Measurements from ENCODE around the gene TRIM65. TPM values are rescaled to one million over a fixed set of nuclear protein-coding genes. Genes with fewer than 3 reads are reported as not detected.

The TRIM65 gene
- total RNA-seq, 1 donor from 2014 or later = 32.6 TPM

DNA sequence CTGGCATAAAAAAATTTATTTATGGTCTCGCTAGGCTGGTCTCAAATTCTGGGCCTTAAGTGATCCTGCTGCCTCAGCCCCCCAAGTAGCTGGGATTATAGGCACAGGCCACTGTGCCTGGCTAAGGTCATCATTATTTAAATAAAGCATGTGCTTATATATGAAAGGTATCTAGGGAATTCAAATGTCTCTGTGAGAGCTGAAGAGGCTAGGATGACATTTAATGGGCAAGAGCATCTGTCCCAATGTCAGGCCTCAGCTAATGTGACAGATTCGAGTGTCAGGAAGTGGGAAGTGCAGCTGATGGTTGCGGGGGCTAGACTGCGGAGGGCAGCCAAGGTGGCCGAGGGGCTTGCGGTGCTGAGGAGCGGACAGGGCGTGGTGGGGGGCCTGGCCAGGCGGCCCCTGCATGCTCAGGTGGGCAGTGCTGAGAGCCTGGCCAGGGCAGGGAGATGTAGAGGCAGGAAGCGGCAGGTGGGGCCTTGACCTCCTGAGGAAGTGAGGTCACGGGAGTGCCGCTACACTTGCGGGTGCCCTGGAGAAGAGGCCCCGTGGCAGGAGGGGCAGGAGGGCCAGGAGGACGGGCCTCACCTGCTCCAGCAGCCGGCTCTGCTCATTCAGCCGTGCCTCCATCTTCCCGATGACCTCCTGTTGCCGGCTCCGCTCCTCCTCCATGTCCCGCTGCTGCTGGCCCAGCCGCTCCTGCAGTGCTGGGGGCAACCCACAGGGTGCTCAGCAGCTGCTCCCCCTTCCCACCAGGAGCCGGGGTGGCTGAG is 20.6 kb upstream of the TRIM65 start:
- no peak for DNase-seq (ENCODE audit: low read depth, low spot score)

DNA sequence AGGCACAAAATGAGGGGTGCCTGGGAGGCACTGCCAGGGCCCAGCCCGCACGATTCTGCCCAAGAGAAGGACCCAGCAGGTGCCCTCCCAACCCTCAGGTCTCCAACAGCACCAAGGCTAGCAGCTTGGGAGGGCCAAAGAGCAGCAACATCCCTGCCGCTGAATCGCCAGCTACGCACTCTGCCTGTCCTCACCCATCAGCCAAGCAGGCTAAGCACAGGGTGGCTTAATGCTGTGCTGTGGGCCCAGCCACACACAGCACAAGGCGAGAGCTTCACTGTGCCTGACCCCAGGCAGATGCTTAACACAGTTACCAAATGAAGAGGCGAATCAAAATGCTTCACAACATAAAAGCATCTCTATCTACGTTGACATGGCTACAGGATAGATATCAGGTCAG is 18.5 kb upstream of the TRIM65 start:
- DNase-seq (ENCODE audit: low read depth, low spot score) = no peak

DNA sequence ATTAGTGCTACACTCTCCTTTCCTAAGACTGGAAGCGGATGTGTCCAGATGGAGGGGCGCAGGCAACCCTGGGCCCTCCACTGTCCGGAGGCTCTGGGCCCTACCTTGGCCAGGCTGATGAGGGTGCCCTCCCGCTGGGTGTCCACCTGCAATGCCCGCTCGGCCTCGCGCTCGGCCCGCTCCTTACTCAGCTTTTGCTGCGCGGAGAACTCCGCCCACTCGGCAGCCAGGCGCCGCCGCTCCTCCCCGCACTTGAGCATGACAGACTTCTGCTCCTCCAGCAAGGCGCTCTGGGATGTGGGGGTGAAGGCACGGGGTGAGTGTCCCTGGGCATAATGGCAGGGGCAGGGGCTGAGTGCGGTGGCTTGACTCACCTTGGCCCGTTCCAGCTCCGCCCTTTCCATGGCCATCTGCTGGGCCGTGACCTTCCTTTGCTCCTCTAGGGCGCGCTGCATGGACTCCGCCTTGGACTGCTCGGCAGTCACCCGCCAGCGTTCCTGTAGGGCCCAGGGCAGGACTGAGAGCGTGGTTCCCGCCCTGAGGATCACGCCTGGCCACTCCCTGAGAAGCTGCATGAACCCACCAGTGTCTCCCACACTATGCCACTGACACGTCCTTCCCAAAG is 18.0 kb upstream of the TRIM65 start:
- no peak for DNase-seq (ENCODE audit: low read depth, low spot score)

DNA sequence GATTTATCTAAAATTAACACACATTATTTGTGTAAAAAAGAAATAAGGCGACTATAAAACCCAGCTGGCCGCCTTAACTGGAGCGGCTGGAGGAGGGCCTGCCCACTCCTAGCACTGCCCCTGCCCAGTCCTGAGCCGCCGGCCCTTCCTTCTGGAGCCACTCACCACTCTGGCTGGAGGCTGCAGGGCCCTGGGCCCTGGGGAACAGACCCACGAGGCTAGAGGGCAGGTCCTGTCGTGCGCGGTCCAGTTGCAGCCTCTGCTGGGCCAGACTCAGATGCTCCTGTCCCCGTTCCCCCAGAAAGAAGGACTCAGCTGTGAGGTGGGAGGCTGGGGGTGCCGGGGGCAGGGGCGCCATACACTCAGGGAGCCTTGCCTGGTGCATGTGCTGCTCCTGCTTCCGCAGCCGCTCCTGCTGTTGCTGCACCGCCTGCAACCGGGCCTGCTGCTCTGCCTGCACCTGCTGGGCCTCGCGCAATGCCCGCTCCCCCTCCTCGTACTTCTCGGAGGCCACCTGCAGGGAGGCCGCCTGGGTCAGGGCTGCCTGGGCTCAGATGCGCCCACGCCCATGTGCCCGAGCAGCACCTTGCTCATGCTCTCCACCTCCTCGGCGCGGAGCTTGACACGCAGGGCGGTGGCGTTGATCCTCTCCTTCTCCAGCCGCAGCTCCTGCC is 16.9 kb upstream of the TRIM65 start:
- no peak for DNase-seq (ENCODE audit: low read depth, low spot score)

DNA sequence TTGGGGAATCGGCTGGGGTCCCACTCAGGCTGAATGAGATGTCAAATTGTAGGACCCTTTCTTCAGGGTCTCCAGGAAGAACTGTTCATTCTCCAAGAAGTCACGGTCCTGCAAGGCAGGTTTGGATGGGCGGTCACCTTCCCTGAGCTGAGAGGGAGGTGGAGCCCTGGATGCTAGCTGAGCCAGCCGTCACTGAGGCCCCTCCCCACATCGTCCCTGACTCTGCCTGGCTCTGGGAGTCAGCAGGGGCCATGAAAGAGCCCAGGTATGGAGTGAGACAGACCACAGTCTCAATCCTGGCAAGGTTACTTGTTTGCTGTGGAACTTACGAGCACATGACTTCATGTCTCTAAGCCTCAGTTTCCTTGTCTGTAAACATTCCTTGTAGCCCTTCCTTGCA is 13.9 kb upstream of the TRIM65 start:
- no peak for DNase-seq (ENCODE audit: low read depth, low spot score)

DNA sequence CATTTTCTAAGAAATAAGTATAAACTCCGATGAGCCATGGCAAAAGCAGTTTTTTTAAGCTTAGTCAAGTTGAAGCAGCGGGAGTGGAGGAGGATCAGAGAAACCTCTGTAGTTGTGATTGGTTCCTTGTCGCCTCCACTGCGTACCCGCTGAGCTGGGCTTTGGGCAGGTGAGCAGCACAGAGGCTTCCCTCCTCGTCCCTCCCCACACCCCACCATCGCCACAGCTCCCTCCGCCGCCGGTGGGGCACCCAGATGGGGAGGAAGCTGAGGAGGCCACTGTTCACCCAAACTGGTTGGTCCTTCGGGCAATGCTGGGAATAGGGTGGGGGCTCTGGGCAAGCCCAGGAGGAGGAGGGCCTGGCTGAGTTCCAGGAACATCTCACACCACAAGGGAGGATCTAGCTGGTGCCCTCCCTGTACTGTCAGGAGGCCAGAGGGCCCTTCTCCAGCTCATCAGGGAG is 13.1 kb upstream of the TRIM65 start:
- DNase-seq (ENCODE audit: low read depth, low spot score) = no peak

DNA sequence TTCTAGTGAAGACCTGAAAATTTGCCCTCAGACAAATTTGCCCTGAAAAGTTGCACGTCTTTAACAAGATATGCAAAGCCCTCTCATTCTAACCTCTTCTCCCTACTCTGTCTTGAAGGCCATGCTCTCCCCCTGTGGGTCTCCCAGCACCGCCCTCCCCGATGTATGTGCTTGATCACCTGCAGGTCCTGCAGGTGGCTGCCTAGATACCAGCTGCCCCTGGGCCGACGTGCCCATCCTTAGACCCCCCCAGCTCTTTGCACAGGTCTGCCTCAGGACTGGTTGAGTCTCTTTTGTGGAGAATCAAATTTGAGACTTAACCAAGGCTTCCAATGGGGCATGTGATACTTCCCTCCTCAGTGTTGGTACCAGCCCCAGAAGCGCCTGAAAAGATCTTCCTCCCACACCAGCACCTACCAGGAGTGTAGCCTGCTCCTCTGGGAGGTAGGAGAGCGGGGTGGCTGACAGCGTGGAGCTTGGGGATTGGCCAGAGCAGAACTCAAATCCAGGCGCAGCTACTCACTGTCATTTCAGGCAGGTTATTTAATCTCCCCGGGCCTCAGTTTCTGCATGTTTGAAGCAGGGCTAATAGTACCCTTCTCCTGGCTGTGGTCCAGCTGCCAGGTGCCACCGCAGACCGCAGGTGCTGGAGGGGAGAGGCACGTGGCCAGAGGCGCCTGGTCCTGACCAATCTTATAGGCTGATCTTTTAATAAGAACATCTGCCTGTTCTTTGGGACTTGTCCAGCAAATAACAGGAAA is 12.5 kb upstream of the TRIM65 start:
- DNase-seq (ENCODE audit: low read depth, low spot score) = no peak

DNA sequence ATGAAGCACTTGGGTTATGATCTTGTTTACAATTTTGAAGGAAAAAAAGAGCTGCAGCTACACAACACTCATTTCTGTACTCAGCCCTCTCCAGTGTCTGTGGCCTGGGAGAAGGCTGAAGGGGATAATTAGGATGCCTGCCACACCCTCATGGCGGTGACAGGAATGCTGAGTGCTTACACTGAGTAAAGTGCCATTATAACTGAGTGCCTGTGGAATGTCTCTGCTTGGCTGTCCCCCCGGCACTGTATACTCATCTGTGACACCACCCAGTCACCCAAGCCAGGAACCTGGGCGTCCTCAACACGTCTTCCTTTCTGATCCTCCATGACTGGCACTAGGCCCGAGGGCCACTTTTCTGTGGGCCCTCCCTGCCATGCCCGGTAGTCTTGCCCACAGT is 11.4 kb upstream of the TRIM65 start:
- DNase-seq (ENCODE audit: low read depth, low spot score) = no peak

DNA sequence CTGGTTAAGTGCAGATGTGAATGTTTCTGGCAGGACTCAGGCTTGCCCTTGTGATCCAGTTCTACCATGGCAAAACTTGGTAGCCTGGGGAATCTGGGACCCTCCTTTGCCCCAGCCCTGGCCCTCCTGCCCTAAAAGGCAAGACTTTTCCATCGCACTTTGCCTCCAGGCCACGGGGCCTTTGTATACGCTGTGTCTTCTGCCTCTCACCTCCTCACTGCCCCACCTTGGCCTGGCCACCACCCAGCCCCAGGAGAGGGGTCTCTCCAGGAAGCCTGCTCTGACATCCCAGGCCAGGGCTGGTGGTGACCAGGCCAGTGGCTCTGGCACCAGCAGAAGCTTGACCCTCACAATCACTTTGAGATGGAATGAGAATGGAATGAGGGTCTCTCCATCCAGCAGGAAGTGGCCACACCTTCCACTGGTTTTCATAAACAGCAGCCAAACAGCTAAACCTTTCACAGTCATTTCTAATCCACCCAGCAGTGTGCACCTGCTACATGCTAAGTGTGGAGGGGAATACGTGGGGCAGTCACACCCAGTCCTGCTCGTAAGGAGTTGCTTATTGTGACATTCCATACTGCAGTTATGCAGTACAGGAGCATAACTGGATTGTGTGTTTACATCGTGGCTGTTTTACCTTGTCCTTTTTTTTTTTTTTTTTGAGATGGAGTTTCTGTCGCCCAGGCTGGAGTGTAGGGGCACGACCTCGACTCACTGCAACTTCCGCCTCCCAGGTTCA is 9.6 kb upstream of the TRIM65 start:
- DNase-seq (ENCODE audit: low read depth, low spot score) = no peak

DNA sequence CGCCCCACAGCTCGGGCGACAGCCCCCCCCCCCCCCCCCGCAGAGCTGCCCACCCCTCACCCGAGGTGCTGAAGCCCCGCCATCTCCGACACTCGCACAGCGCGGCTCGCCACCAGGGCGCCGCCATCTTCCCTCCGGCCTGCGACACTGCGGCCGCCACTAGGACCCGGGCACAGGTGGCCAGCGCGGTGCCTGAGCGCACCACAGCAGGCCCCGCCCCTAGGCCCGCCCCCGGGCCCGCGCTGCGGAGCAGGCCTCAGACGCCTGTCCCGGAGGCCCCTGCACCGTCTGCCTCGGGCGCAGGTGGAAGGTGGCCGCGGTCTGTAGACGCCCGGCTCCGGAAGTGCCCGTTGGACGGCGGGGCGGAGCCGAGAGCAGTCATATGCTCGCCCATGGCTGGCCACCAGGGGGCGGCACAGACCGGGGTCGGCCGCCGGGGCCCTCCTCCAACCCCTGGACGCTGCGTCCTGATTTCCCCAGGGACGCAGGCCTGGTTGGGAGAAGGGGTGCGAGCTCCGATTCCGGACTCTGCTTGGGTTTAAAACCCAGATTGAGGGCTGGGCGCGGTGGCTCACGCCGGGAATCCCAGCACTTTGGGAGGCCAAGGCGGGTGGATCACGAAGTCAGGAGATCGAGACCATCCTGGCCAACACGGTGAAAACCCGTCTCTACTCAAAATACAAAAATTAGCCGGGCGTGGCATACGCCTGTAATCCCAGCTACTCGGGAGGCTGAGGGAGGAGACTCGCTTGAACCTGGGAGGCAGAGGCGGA is 8.2 kb upstream of the TRIM65 start, which contains the start of gene MRPL38:
Gene MRPL38 (minus strand): TSS at position 136 of the 773 bp plus-strand sequence. CDS start 9 bp downstream, at position 127.
- DNase-seq (ENCODE audit: low read depth, low spot score) = peak; percentile 76

DNA sequence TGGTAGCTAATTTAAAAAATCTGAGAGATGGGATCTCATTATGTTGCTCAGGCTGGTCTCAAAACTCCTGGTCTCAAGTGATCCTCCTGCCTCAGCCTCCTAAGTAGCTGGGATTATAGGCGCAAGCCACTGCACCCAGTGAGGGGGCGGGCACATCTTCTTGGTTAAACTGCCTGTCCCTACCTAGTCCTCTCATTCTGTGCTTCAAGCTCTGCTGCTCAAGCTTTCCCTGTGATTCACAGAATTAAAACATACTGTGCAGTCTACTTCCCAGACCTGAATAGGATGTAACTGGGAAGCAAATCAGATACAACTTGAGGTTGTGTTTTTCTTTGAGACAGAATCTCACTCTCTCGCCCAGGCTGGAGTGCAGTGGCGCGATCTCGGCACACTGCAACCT is 5.7 kb upstream of the TRIM65 start:
- DNase-seq (ENCODE audit: low read depth, low spot score) = no peak

DNA sequence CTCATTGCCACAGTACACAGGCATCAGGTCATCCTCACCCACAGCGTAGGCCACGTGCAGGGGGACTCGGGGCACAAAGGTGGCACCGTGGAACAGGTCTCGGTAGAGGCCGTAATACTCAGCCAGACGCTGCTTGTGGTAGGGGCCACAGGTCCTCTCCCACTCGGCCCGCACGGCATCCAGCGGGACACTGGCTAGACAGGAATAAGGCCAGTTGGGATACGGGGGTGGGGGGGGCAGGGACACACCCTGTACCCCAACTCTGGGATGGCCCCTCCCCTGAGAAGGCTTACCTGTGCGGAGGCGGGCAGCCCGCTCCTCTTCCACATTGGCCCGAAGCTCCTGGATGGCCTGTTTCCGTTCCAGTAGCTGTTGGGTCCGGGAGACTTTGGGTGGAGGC is 5.0 kb upstream of the TRIM65 start:
- DNase-seq (ENCODE audit: low read depth, low spot score) = no peak

DNA sequence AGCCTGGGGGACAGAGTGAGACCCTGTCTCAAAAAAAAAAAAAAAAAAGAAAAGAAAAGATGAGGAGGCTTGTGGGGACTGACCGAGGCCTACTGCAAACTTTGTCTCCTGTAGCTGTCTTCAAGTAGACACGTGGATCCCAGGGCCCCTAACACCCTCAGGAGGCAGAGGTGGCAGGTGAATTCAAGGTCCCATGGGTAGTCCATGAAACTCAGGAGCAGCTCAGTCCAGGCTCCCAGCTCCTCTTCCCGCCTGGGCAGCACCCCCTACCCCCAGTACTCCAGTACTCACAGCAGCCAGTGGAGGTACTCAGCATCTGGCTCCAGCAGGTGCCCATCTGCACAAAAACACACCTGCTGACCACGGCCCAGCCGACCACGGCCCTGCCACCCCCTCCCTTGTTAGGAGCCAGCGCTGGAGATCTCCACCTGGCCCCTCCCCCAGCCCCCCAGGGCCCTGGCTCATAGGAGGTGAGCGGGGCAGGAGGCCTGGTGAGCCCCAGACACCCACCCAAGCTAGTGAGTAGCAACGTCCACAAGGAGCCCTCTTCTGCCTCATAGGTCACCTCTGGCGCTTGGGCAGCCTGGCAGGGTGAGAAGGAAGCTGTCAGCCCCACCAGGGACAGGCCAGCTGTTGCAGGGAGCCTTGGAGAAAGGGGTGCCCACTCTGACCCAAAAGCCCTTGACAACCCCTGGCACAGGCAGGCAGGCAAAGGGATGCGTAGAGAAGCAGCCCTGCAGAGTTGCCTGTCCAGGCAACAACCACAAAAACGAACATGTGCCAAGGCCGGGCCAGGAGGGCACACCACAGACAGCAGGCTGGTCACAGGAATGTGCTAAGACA is 4.2 kb upstream of the TRIM65 start:
- DNase-seq (ENCODE audit: low read depth, low spot score) = no peak

DNA sequence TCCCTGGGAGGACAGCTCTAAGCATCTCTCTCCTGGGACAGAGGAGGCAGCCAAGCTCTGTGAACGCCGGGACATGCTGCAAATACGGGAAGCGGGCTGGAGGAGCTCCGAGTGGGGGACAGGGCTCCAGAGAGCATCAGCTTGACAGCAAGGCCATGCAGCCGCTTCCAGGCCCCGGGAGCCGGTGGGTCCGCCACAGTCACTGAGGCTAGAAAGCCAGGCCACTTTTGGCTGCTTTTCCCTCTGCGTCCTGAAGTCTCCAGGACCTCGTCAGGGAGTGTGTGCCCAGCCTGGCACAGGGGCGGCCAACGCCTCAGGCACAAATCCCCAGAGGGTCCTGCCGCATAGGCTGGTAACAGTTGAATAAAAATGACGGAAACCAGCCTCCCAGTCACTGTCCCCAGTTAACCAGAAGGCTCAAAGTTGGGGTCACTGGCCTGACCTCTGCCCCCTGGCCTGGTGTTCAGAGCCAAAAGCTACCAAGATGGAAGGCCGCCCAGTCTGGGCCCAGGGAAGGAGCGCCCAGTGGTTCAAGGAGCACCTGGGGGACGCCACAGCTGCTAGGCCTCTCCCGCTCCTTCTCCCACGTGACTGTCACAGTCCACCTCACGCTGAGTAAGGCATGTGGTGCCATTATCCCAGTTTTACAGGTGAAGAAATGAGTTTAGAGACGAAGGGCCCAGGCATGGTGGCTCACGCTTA is 3.2 kb upstream of the TRIM65 start:
- no peak for DNase-seq (ENCODE audit: low read depth, low spot score)

DNA sequence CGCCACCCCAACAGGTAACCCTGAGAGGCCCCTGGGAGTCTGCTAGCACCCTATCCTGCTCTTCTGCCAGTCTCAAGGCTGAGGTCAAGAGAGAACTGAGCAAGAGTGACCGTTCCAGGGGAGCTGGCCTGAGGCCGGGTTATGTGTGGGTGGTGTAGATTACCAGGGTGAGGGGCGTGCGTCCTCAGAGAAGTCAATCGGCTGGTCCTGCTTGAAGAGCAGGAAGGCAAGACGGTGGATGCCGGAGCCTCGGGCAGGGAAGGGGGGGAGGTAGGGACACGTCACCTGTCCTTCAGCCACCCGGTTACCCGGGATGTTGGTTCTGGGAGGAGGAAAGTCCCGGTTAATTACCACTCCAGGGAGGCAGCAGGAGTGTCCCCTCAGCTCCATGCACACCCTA is 2.6 kb upstream of the TRIM65 start:
- DNase-seq (ENCODE audit: low read depth, low spot score) = no peak

DNA sequence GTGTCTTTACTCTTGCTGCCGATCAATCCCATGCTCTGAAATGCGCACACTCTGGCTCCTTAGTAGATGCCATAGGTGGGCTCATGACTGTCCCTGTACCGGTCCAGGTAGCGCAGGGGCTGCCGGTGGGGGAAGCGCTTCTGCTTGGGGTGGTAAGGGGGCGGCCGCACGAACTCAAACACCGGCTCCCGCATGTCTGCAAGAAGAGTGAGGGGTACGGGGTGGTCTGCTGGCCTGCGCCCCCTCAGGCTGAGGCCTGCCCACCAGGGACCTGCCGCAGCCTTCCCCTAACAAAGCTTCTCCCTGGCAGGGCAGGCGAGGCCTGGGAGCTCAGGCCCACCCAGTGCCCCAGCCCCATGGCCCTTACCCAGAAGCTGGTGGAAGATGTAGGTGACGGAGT is 2.0 kb upstream of the TRIM65 start:
- DNase-seq (ENCODE audit: low read depth, low spot score) = no peak

DNA sequence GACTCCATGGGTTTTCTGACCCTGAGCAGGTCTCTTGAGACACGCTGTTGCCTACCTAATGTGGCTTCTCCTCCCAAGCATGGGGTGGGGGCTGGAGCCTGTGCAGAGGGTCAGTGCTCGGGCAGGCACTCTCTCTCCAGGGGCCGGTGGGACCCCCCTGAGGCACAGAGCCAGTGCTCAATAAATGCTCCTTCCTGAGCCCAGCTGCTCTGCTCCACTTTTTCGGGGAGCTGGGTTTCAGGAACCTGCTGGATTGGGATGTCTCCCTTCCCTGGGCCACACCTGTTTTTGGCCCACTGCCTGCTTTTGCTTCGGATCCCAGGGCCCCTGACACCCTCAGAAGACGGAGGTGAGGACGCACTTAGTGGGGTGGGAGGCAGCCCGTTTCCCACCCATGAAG is 1.3 kb upstream of the TRIM65 start:
- DNase-seq (ENCODE audit: low read depth, low spot score) = no peak

DNA sequence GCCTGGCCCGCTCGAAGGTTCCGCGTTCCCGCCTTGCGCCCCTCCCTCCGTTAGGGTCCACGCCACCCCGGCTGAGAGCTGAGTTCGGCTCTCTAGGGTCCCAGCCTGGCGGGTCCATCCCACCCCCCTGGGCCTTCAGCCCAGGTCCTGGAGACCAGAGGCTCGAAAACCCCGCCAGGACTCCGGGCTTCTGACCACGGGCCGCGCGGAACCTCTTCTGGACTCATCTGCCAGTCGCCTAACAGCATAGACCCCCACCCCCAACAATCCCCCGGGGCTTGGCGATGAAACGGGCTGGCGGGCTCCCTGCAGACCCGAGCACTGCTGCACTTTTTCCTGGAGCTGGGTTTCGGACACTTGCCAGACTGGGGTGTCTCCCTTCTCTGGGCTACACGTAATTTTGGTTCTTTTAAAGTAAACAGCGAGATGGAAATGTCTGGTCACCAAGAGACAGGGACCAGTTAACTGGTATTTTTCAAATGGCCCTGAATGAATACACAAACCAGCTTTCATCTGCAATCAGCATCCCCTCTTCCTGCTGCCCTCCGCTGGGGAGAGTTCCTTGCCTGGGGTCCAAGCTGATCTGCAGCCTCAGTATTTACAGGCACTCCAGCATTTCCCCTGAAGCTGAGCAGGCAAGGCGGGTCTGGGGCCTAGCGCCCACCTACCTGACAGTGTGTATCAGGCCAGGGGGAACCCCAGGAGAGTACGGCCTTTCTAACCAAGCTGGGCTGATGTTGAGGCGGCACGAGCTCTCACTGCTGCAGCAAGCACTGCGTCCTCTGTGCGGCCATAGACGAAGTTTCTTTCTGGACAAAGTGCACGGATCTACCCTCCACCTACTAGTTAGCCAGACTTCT is 639 bp upstream of the TRIM65 start:
- no peak for DNase-seq (ENCODE audit: low read depth, low spot score)
